H9 (cell line): ENCODE results near the gene TPD52L2. TPM values are rescaled to one million over a fixed set of nuclear protein-coding genes. Genes with fewer than 3 reads are reported as not detected.

ENCODE experiments used
- DNase-seq: peaks from one replicate; pipeline ENCODE4 v3.0.0-alpha.2; 2017
- H2AFZ ChIP-seq: one replicate; pipeline ENCODE4 v1.6.1; 2013; ENCODE audit warnings: mild to moderate bottlenecking, low read length, control low read depth, moderate library complexity
- H2AK5ac ChIP-seq: 2 replicates; pipeline ENCODE4 v1.6.1; 2013; ENCODE audit warnings: low read length, control low read depth, mixed read lengths; ENCODE audit not compliant: insufficient read length
- H2BK120ac ChIP-seq: one replicate; pipeline ENCODE4 v1.6.1; 2013; ENCODE audit warnings: low read depth, mild to moderate bottlenecking, low read length, control low read depth, inconsistent platforms; ENCODE audit not compliant: poor library complexity, severe bottlenecking
- H2BK12ac ChIP-seq: 2 replicates; pipeline ENCODE4 v1.6.1; 2013; ENCODE audit warnings: low read length, control low read depth, mixed read lengths, low read depth; ENCODE audit not compliant: insufficient read length
- H2BK15ac ChIP-seq: 2 replicates; pipeline ENCODE4 v1.6.1; 2013; ENCODE audit warnings: low read depth, low read length, control low read depth
- H2BK20ac ChIP-seq: one replicate; pipeline ENCODE4 v1.6.1; 2013; ENCODE audit warnings: low read depth, mild to moderate bottlenecking, low read length, control low read depth, inconsistent platforms; ENCODE audit not compliant: poor library complexity, severe bottlenecking
- H2BK5ac ChIP-seq: 2 replicates; pipeline ENCODE4 v1.6.1; 2013; ENCODE audit warnings: low read length, control low read depth, mixed read lengths; ENCODE audit not compliant: insufficient read length
- H3K14ac ChIP-seq: 2 replicates; pipeline ENCODE4 v1.6.1; 2013; ENCODE audit warnings: low read length, control low read depth; ENCODE audit not compliant: insufficient read depth
- H3K18ac ChIP-seq: 2 replicates; pipeline ENCODE4 v1.6.1; 2013; ENCODE audit warnings: low read depth, mild to moderate bottlenecking, mixed read lengths, low read length, control low read depth; ENCODE audit not compliant: insufficient read length
- H3K23ac ChIP-seq: 2 replicates; pipeline ENCODE4 v1.6.1; 2013; ENCODE audit warnings: low read length, control low read depth, mixed read lengths, low read depth; ENCODE audit not compliant: insufficient read length
- H3K23me2 ChIP-seq: 2 replicates; pipeline ENCODE4 v1.6.1; 2013; ENCODE audit warnings: low read depth, mild to moderate bottlenecking, mixed read lengths, low read length, control low read depth; ENCODE audit not compliant: insufficient read length, poor library complexity, severe bottlenecking
- H3K27ac ChIP-seq: 2 replicates; pipeline ENCODE4 v1.5.1; 2013; ENCODE audit warnings: low read length, control low read depth, mixed read lengths, low read depth; ENCODE audit not compliant: insufficient read length
- H3K27me3 ChIP-seq: 2 replicates; pipeline ENCODE4 v1.6.1; 2013; ENCODE audit warnings: low read length, control low read depth, inconsistent platforms; ENCODE audit not compliant: insufficient read depth
- H3K4ac ChIP-seq: 2 replicates; pipeline ENCODE4 v1.6.1; 2013; ENCODE audit warnings: low read depth, mild to moderate bottlenecking, control low read depth, inconsistent platforms, low read length, moderate library complexity
- H3K4me1 ChIP-seq: 2 replicates; pipeline ENCODE4 v1.6.1; 2013; ENCODE audit warnings: low read length, control low read depth, inconsistent platforms; ENCODE audit not compliant: insufficient read depth
- H3K4me2 ChIP-seq: 2 replicates; pipeline ENCODE4 v1.6.1; 2013; ENCODE audit warnings: low read length, control low read depth, mixed read lengths; ENCODE audit not compliant: insufficient read length, insufficient read depth
- H3K56ac ChIP-seq: 2 replicates; pipeline ENCODE4 v1.6.1; 2013; ENCODE audit warnings: low read depth, mild to moderate bottlenecking, mixed read lengths, low read length, control low read depth; ENCODE audit not compliant: insufficient read length
- H3K79me1 ChIP-seq: 2 replicates; pipeline ENCODE4 v1.6.1; 2013; ENCODE audit warnings: low read depth, mild to moderate bottlenecking, moderate library complexity, low read length, control low read depth, inconsistent platforms; ENCODE audit not compliant: insufficient read depth, poor library complexity, severe bottlenecking
- H3K79me2 ChIP-seq: 2 replicates; pipeline ENCODE4 v1.6.1; 2013; ENCODE audit warnings: low read length, control low read depth, inconsistent platforms; ENCODE audit not compliant: insufficient read depth
- H3K9ac ChIP-seq: 2 replicates; pipeline ENCODE4 v1.6.1; 2013; ENCODE audit warnings: low read length, control low read depth, mixed read lengths; ENCODE audit not compliant: insufficient read length; ENCODE audit errors: extremely low read depth
- H3K9me3 ChIP-seq: one replicate; pipeline ENCODE4 v1.6.1; 2013; ENCODE audit warnings: low read depth, low read length, inconsistent platforms; ENCODE audit not compliant: control insufficient read depth
- H3T11ph ChIP-seq: one replicate; pipeline ENCODE4 v1.6.1; 2013; ENCODE audit warnings: mild to moderate bottlenecking, low read length, control low read depth, inconsistent platforms
- H4K20me1 ChIP-seq: one replicate; pipeline ENCODE4 v1.6.1; 2013; ENCODE audit not compliant: control insufficient read depth, insufficient read length, insufficient read depth
- H4K5ac ChIP-seq: 2 replicates; pipeline ENCODE4 v1.6.1; 2013; ENCODE audit warnings: low read depth, mild to moderate bottlenecking, mixed read lengths, low read length, control low read depth; ENCODE audit not compliant: insufficient read length
- H4K8ac ChIP-seq: replicated peaks from 2 replicates; pipeline ENCODE4 v1.6.1; 2013; ENCODE audit warnings: low read length, control low read depth, mixed read lengths, low read depth; ENCODE audit not compliant: insufficient read length
- H4K91ac ChIP-seq: 2 replicates; pipeline ENCODE4 v1.6.1; 2013; ENCODE audit warnings: low read depth, mild to moderate bottlenecking, moderate library complexity, mixed read lengths, low read length, control low read depth; ENCODE audit not compliant: insufficient read length
- H3K27ac Mint-ChIP-seq, 3 experiments: 2 replicates in 2 of 3; 3 replicates in 1 of 3; pipeline ENCODE4 v1.8.0; 2020 to 2021; ENCODE audit warnings: mixed read lengths in 3 of 3, mild to moderate bottlenecking in 1 of 3, moderate library complexity in 1 of 3
- H3K27me3 Mint-ChIP-seq: 2 replicates; pipeline ENCODE4 v1.8.0; 2021; ENCODE audit warnings: low read depth, mild to moderate bottlenecking, moderate library complexity, mixed read lengths
- H3K36me3 Mint-ChIP-seq, 3 experiments: 2 replicates in 2 of 3; 3 replicates in 1 of 3; pipeline ENCODE4 v1.8.0; 2020 to 2021; ENCODE audit warnings: low read depth in 3 of 3, mixed read lengths in 3 of 3; ENCODE audit not compliant: insufficient read depth in 1 of 3
- H3K4me1 Mint-ChIP-seq, 2 experiments: 2 replicates each; pipeline ENCODE4 v1.8.0; 2020; ENCODE audit warnings: mixed read lengths in 2 of 2
- H3K4me3 Mint-ChIP-seq, 2 experiments: 2 replicates in 1 of 2; 3 replicates in 1 of 2; pipeline ENCODE4 v1.8.0; 2020 to 2021; ENCODE audit warnings: mild to moderate bottlenecking in 2 of 2, mixed read lengths in 2 of 2, moderate library complexity in 1 of 2
- H3K9me3 Mint-ChIP-seq, 2 experiments: 2 replicates in 1 of 2; 3 replicates in 1 of 2; pipeline ENCODE4 v1.8.0; 2020; ENCODE audit warnings: mild to moderate bottlenecking in 2 of 2, mixed read lengths in 2 of 2, moderate library complexity in 1 of 2
- CTCF ChIP-seq: fragments of 200-600 bp; sonication (generic); conservative IDR thresholded peaks from 3 replicates; pipeline ENCODE4 v1.8.0; 2021; ENCODE audit warnings: antibody characterized with exemption, mild to moderate bottlenecking
- WGBS: extraction: QIAGEN DNeasy Blood & Tissue Kit; methylation state at CpG from one replicate; pipeline ENCODE4 v1.1.7; 2013; ENCODE audit warnings: missing lambda C conversion rate, low lambda C conversion rate, mixed read lengths; ENCODE audit not compliant: insufficient read length; ENCODE audit errors: extremely low coverage; 5-methylcytosine and 5-hydroxymethylcytosine counted together
- total RNA-seq: library from RNA; stranded (reverse); gene quantifications from 2 replicates; pipeline ENCODE4 v1.2.1, GENCODE V29; 2021

The TPD52L2 gene
- total RNA-seq, 1 experiment from 2014 or later: 94.1 TPM

- H4K91ac ChIP-seq: no peak overlapping the region
- no peaks in the 10 kb centered on the region for H3K27me3 Mint-ChIP-seq
- WGBS: no CpG with 5 or more reads among the region's 14 CpGs
- no peaks in the 10 kb centered on the region for H3K9me3 ChIP-seq
- H2BK15ac ChIP-seq: no peak overlapping the region
- no peak overlapping the region for H3K27ac ChIP-seq
- no peak overlapping the region for H3K4me2 ChIP-seq
- no peak overlapping the region for H3K18ac ChIP-seq
- peaks cover 4% of the 10 kb centered on the region for H3K79me1 ChIP-seq
- H3K4ac ChIP-seq: no peak overlapping the region
- no peak overlapping the region for H3K4me3 Mint-ChIP-seq
- H3K56ac ChIP-seq: no peak overlapping the region
- H3K27me3 ChIP-seq: no peaks in the 10 kb centered on the region
- no peak overlapping the region for H4K8ac ChIP-seq
- H4K5ac ChIP-seq: no peak overlapping the region
- H2AFZ ChIP-seq: no peak overlapping the region
- H3K23ac ChIP-seq: no peak overlapping the region
- no peak for DNase-seq
- H3K4me1 ChIP-seq: no peaks in the 10 kb centered on the region
- no peak overlapping the region for H2BK5ac ChIP-seq
- H3K9ac ChIP-seq: no peak overlapping the region
- no peak overlapping the region for H3K27ac Mint-ChIP-seq
- H3K4me1 Mint-ChIP-seq: peaks cover 6 to 14% of the 10 kb centered on the region in 2 experiments; a peak in 2 of 4 replicates
- no peak overlapping the region for H3K14ac ChIP-seq
- H4K20me1 ChIP-seq: no peaks in the 10 kb centered on the region
- H3K9me3 Mint-ChIP-seq: no peaks in the 10 kb centered on the region; a peak in 2 of 5 replicates
- H2BK12ac ChIP-seq: no peak overlapping the region
- H3K23me2 ChIP-seq: no peaks in the 10 kb centered on the region
- H3T11ph ChIP-seq: no peak overlapping the region
- H2BK120ac ChIP-seq: no peak overlapping the region
- no peak overlapping the region for H2BK20ac ChIP-seq
- no peak for TF ChIP-seq CTCF
- peaks cover 0 to 10% (median 3%) of the 10 kb centered on the region in 3 experiments; a peak in 4 of 7 replicates for H3K36me3 Mint-ChIP-seq
- no peak overlapping the region for H2AK5ac ChIP-seq
- no peaks in the 10 kb centered on the region; the same call in 1 of the 2 replicates for H3K79me2 ChIP-seq
These were observed 49.3 kb upstream of the TPD52L2 start for GRCh38 chr20:63815615-63816253.
